ENCODE measurements around the gene HLA-DQA2.

DNA sequence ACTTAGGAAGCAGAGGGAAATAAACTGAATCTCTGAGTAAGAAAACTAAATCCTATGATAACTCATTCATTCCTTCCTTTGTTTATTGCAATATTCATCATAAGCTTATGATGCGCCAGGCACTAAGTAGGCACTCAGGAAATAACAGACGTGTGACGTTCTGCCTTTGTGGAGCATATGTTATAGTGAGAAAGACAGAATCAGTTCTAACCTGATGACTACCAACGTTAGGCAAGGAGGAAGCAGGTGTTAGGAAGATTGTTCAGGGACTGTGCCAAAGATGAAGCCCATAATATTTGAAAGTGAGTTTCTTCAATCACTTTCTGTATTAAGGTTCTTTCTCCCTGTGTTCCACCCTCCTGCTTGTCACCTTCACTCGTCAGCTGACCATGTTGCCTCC, 3.6 kb downstream of the HLA-DQA2 start:
- no peak for TF ChIP-seq POLR2A (IDR thresholded peaks at IDR 0.05; ENCODE audit: low read depth, low read length)
- TF ChIP-seq, protein P1, sequence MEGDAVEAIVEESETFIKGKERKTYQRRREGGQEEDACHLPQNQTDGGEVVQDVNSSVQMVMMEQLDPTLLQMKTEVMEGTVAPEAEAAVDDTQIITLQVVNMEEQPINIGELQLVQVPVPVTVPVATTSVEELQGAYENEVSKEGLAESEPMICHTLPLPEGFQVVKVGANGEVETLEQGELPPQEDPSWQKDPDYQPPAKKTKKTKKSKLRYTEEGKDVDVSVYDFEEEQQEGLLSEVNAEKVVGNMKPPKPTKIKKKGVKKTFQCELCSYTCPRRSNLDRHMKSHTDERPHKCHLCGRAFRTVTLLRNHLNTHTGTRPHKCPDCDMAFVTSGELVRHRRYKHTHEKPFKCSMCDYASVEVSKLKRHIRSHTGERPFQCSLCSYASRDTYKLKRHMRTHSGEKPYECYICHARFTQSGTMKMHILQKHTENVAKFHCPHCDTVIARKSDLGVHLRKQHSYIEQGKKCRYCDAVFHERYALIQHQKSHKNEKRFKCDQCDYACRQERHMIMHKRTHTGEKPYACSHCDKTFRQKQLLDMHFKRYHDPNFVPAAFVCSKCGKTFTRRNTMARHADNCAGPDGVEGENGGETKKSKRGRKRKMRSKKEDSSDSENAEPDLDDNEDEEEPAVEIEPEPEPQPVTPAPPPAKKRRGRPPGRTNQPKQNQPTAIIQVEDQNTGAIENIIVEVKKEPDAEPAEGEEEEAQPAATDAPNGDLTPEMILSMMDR (conservative IDR thresholded peaks at IDR 0.05; ENCODE audit: low read depth, low read length), result no peak
- TF ChIP-seq, protein P2, sequence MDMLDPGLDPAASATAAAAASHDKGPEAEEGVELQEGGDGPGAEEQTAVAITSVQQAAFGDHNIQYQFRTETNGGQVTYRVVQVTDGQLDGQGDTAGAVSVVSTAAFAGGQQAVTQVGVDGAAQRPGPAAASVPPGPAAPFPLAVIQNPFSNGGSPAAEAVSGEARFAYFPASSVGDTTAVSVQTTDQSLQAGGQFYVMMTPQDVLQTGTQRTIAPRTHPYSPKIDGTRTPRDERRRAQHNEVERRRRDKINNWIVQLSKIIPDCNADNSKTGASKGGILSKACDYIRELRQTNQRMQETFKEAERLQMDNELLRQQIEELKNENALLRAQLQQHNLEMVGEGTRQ (IDR thresholded peaks at IDR 0.05; ENCODE audit: low read depth, low read length), result no peak
- TF ChIP-seq BHLHE40 (IDR thresholded peaks at IDR 0.05; ENCODE audit: low read depth, low read length), result no peak
- no peak for TF ChIP-seq CEBPB (IDR thresholded peaks at IDR 0.05; ENCODE audit: low read depth, low read length)
- TF ChIP-seq RCOR1 (IDR thresholded peaks at IDR 0.05; ENCODE audit: insufficient replicate concordance, low read length), result no peak
- TF ChIP-seq MXI1 (IDR thresholded peaks at IDR 0.05; ENCODE audit: borderline replicate concordance, low read depth, low read length), result no peak
- no peak for TF ChIP-seq MAFK (IDR thresholded peaks at IDR 0.05; ENCODE audit: low read depth, low read length)
- no peak for TF ChIP-seq FOS (IDR thresholded peaks at IDR 0.05; ENCODE audit: low read depth, low read length)
